CD4-positive, alpha-beta T cell treated with Interleukin-17A for 1 hour (primary cell): ENCODE data around the gene THAP12.
A peak's percentile ranks its signal among the peaks of the same experiment; 100 is the strongest.

Source experiments
- DNase-seq: peaks from one replicate; pipeline ENCODE4 v3.0.0-alpha.2; 2020

THAP12 gene

GRCh38 chr11:76379807-76380158 is 1.1 kb downstream of the THAP12 start:
- DNase-seq: no peak

GRCh38 chr11:76376746-76377558 is 4.0 kb downstream of the THAP12 start:
- no peak for DNase-seq

GRCh38 chr11:76371170-76371569 is 9.8 kb downstream of the THAP12 start:
- DNase-seq: no peak

- no peak for DNase-seq
These were observed 11.5 kb downstream of the THAP12 start for GRCh38 chr11:76369406-76369805.

GRCh38 chr11:76368490-76368889 is 12.4 kb downstream of the THAP12 start:
- no peak for DNase-seq

DNA sequence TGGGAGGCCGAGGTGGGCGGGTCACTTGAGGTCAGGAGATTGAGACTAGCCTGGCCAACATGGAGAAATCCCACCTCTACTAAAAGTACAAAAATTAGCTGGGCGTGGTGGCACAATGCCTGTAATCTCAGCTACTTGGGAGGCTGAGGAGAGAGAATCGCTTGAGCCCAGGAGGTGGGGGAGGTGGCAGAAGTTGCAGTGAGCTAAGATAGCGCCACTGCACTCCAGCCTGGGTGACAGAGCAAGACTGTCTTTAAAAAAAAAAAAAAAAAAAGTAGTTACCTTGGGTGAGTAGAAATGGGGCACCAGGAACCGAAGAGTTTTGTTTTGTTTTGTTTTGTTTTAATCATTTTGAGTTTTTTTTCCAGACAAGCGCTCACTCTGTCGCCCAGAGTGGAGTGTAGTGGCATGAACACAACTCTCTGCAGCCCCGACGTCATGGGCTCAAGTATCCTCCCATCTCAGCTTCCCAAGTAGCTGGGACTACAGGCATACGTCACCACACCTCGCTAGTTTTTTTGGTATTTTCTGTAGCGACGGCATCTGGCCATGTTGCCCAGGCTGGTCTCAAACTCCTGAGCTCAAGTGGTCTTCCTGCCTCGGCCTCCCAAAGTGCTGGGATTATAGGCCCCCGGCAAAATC is 15.8 kb downstream of the THAP12 start:
- DNase-seq: no peak

DNA sequence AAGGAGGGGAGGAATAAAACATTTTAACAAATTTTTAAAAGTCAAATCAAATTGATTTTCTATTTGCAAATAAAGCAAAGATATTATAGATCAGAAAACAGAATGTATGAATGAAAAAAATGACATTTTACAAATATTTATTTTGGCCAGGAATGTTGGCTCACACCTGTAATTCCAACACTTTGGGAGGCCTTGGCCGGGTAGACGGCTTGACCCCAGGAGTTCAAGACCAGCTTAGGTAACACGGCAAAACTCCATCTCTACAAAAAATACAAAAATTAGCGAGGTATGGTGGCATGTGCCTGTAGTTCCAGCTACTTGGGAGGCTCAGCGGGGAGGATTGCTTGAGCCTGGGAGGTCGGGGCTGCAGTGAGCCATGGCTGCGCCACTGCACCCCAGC is 18.2 kb downstream of the THAP12 start:
- DNase-seq: no peak

DNA sequence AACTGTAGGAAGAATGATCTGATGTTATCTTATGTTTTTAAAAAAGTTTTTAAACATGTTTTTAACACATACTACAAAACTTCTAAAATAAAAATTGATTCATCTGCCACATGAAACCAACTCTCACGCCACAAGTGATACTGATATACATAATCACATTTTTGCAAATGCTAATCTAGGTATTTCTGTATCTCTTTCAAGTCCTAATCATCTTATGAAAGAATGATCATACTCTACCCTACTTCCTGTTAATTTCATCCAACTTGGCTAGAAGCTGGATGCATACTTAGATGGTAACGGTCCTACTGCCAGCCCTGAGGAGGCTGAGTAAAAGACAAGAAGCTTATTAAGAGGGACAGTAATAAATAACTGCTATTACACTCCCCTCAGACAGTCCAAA is 19.2 kb downstream of the THAP12 start:
- no peak for DNase-seq

- DNase-seq: no peak
These were observed 19.6 kb downstream of the THAP12 start for GRCh38 chr11:76361374-76361773.

DNA sequence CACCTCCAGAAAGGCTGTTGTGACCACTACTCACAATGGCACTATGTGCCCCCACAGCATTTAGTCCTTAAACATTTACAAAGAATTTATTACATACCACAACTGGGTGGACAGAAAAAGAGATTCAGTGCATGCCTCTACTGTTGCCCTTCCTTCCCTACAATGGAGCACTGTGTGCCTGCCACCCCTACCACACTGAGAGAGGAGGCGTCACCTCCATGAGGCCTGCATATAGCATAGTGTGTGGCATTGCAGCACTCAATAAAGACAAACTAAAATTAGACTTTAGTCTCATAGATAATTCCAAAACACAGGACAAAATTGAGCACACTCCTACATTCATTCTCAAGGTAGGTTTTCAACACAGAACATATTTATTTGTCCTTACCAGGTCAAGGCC is 25.8 kb downstream of the THAP12 start:
- no peak for DNase-seq

GRCh38 chr11:76348348-76348747 is 32.6 kb downstream of the THAP12 start:
- DNase-seq: no peak

DNA sequence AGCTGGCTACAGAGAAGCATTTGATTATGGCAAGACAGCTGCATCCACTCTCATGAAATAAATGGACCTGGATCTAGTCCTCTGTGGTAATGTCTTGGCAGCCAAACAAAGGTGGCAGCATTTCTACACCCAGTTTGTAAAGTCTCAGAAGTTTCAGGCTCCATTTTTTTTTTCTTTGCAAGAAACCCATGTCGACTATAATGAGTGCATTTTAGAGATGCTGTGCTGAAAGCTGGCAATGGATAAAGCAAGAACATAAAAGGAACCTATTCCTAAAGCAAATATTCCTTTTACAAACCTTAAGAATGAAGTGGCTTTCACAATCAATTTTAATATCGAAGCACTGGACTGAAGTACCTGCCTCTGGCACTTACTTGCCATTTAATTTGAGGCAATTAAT is 33.5 kb downstream of the THAP12 start:
- DNase-seq: no peak

- peak; percentile 12 for DNase-seq
These were observed 41.7 kb downstream of the THAP12 start for GRCh38 chr11:76339221-76339620.

DNA sequence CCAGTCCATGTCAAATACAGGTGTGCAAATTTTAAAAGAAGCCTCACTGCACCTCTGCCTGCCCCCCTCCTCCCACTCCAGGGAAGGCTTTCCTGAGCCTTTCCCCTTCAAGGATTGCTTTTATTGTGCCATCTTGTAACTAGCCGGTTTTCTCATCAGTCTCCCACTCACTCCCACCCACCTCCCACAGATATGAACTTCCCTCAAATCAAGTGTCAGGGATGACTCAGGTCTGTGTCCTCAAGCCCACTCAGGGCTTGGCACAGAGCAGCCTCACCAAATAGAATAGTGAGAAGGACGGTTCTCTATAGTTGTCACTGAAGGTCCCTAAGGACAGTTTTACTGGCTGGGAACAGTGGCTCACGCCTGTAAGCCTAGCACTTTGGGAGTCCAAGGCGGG is 43.0 kb downstream of the THAP12 start:
- DNase-seq: no peak

DNA sequence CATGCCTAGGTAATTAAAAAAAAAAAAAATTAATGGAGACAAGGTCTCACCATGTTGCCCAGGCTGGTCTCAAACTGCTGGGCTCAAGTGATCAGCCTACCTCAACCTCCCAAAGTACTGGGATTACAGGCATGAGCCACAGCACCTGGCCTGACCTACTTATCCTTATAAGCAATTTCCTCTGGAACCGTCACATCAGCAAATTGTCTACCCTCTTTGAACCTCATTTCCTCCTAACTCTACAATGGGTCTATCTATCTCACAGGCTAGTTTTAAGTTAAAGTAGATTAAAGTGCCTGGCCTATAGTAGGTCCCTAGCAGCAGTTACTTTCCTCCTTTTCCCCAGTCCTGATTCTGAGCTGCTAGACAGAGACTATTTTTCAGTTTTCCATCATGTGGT is 43.5 kb downstream of the THAP12 start:
- peak; percentile 12 for DNase-seq

GRCh38 chr11:76336597-76336996 is 44.3 kb downstream of the THAP12 start:
- DNase-seq: no peak

DNA sequence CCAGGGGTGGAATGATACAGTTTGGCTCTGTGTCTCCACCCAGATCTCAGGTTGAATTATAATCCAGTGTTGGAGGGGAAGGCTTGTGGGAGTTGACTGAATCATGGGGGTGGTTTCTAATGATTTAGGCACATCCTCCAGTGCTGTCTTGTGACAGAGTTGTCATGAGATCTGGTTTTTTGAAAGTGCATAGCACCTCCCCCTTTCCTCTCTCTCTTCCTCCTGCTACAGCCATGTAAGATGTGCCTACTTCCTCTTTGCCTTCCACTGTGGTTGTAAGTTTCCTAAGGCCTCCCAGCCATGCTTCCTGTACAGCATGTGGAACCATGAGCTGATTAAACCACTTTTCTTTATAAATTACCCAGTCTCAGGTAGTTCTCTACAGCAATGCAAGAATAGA is 45.1 kb downstream of the THAP12 start:
- DNase-seq: peak; percentile 7

DNA sequence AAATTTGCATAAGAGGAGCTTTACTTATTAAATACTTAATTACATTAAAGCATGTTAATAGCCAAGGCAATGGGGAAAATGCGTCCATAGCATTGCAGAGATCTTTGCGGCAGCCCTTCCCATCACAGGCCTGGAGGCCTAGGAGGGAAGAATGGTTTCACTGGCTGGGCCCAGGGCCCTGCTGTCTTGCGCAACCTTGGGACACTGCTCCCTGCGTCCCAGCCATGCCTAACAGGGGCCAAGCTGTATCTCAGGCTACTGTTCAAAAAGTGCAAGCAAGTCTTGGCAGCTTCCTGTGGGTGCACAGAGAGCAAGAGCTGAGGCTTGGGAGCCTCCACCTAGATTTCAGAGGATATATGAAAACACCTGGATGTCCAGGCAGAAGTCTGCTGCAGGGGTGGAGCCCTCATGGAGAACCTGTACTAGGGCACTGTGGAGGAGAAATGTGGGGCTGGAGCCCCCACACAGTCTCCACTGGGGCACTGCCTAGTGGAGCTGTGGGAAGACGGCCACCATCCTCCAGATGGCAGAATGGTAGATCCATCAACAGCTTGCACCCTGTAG is 46.0 kb downstream of the THAP12 start:
- no peak for DNase-seq

GRCh38 chr11:76330651-76331050 is 50.3 kb downstream of the THAP12 start:
- DNase-seq: no peak

- DNase-seq: no peak
These were observed 50.9 kb downstream of the THAP12 start for GRCh38 chr11:76329983-76330382.

GRCh38 chr11:76329084-76329648 is 51.8 kb downstream of the THAP12 start:
- no peak for DNase-seq

DNA sequence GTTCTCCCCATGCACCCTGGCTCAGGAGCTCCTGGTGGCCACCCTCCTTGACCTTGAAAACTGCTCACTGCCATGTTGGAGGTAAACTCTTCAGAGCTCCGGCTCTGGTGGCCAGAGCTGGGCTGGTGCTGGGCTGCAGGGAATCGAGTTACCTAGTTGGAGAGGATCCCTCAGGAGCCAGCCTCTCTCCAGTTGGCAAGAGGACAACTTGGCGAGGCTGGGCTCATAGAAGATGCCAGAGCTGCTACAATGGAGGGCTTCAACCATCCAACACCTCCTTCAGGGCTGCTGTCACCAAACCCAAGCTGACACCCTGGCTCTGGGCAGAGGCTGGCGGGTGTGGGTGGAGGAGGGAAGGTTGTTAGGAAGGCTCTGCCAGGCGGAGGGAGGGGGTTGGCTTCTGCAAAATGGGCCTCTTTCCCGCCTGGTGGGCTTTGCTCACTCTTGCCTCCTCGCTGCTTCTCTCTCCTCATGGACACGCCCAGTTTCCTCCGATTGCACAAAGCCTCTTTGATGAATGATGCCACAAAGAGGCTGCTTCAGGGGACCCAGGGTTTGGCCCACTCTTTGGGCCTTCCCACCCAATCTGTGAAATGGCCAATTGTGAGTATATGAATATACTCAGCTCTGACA is 53.1 kb downstream of the THAP12 start:
- DNase-seq: no peak

GRCh38 chr11:76327202-76327601 is 53.7 kb downstream of the THAP12 start:
- DNase-seq: no peak

GRCh38 chr11:76325185-76325584 is 55.7 kb downstream of the THAP12 start:
- no peak for DNase-seq
